Measurements from ENCODE around the gene RAD51C. TPM values are rescaled to one million over a fixed set of nuclear protein-coding genes. Genes with fewer than 3 reads are reported as not detected.
A peak's percentile ranks its signal among the peaks of the same experiment; 100 is the strongest.

Gene RAD51C
- total RNA-seq, 1 experiment from 2014 or later = 53.7 TPM

DNA sequence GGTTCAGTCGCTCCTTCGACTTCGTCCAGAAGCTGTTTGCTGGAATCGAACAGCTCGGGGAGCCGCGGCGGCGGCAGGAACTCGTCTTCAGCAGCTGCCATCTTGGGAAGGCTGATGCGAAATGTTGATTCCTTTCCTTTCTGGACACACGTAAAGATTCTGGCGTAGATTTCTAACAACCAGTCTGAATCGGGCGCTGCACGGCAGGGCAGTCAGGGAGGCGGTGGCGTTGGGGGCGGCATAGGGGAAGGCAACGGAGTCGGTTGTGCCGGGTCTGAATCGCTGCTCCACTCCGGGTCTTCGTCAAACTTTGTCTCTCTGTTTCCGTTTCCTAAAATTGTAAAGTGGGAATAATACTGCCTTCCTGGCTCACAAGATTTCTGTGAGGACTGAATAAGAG is 30.9 kb upstream of the RAD51C start:
- no peaks in the 10 kb centered on the region for H4K20me1 ChIP-seq (ENCODE audit: insufficient read depth, low read depth, low read length)
- H3K9ac ChIP-seq (ENCODE audit: low read length) = no peak overlapping the region
- H3K4me2 ChIP-seq (ENCODE audit: low read depth, low read length, poor library complexity, severe bottlenecking) = no peak overlapping the region
- no peaks in the 10 kb centered on the region for H3K9me2 ChIP-seq (replicated peaks; ENCODE audit: insufficient read depth, low read length)
- no peak overlapping the region for H3K27ac ChIP-seq (ENCODE audit: low read length)
- no peak for DNase-seq
- no peaks in the 10 kb centered on the region for H3K36me3 ChIP-seq (ENCODE audit: insufficient read depth, low read length)
- no peak overlapping the region for H2AFZ ChIP-seq (ENCODE audit: low read length)
- H3K27me3 ChIP-seq (ENCODE audit: low read length) = no peaks in the 10 kb centered on the region
- no peaks in the 10 kb centered on the region for H3K79me2 ChIP-seq (ENCODE audit: low read length)
- peaks cover 11% of the 10 kb centered on the region for H3K4me1 ChIP-seq (ENCODE audit: low read length)
- H3K9me3 ChIP-seq (ENCODE audit: low read length) = no peaks in the 10 kb centered on the region
- H3K4me3 ChIP-seq (ENCODE audit: low read length) = no peak overlapping the region

DNA sequence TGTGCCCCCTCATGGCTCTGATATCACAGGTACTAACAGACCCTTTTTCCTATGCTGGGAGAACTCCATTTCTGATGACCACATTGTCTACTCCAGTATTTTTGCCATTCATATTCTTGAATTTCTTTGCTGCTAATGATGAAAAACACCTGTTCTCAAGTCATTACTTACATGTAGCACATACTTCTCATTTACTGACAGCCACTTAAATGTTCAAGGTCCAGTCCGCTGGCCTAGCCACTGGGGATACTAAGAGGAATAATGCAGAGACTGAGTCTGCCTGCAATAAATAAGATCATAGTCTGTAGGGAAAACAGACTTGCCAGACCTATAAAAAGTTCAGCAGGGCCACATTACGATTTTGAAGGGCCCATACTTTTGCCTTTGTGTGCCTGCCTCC is 28.1 kb upstream of the RAD51C start:
- H3K9ac ChIP-seq (ENCODE audit: low read length) = no peak overlapping the region
- H3K36me3 ChIP-seq (ENCODE audit: insufficient read depth, low read length) = no peaks in the 10 kb centered on the region
- H3K4me1 ChIP-seq (ENCODE audit: low read length) = peaks cover 13% of the 10 kb centered on the region
- no peak overlapping the region for H3K27ac ChIP-seq (ENCODE audit: low read length)
- no peak overlapping the region for H2AFZ ChIP-seq (ENCODE audit: low read length)
- no peaks in the 10 kb centered on the region for H3K9me2 ChIP-seq (replicated peaks; ENCODE audit: insufficient read depth, low read length)
- no peaks in the 10 kb centered on the region for H3K9me3 ChIP-seq (ENCODE audit: low read length)
- no peaks in the 10 kb centered on the region for H3K27me3 ChIP-seq (ENCODE audit: low read length)
- H3K4me3 ChIP-seq (ENCODE audit: low read length) = no peak overlapping the region
- no peaks in the 10 kb centered on the region for H3K79me2 ChIP-seq (ENCODE audit: low read length)
- DNase-seq = no peak
- no peaks in the 10 kb centered on the region for H4K20me1 ChIP-seq (ENCODE audit: insufficient read depth, low read depth, low read length)
- H3K4me2 ChIP-seq (ENCODE audit: low read depth, low read length, poor library complexity, severe bottlenecking) = no peak overlapping the region

DNA sequence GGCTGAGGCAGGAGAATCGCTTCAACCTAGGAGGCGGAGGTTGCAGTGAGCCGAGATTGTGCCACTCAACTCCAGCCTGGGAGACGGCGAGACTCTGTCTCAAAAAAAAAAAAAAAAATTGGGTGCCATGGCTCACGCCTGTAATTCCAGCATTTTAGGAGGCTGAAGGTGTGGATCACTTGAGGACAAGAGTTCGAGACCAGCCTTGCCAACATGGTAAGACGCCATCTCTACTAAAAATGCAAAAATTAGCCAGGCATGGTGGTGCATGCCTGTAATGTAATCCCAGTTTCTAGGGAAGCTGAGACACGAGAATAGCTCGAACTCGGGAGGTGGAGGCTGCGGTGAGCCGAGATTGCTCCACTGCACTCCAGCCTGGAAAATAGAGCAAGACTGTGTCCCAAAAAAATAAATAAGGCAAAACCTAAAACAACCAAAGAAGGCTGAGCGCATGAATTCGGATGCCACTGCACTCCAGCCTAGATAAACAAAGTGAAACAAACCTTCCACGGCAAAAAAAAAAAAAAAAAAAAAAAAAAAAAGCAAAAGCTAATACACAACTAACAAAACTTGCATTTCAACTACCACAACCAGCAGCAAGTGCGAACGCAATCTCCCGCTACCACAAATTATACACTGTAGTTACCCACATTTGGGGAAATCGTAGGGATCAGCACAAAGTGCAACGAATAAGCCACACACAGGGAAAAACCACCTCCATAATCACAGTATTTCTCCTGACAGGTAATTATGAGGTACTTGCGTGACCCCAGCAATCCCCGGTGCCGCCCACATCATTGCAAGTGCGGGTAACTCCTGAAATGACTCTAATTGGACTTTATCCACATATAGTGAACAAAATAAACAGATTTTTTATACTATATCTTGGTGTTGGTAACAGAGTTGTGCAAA is 26.2 kb upstream of the RAD51C start:
- Histone ChIP-seq H4K20me1 (ENCODE audit: insufficient read depth, low read depth, low read length) (no peaks in the 10 kb centered on the region), H3K36me3 (ENCODE audit: insufficient read depth, low read length) (no peaks in the 10 kb centered on the region), H2AFZ (ENCODE audit: low read length) (peak overlapping the region; percentile 99), H3K27ac (ENCODE audit: low read length) (no peak overlapping the region), H3K4me3 (ENCODE audit: low read length) (peak overlapping the region; percentile 52), H3K9me3 (ENCODE audit: low read length) (no peaks in the 10 kb centered on the region), H3K79me2 (ENCODE audit: low read length) (no peaks in the 10 kb centered on the region), H3K9me2 (replicated peaks; ENCODE audit: insufficient read depth, low read length) (no peaks in the 10 kb centered on the region), H3K4me2 (ENCODE audit: low read depth, low read length, poor library complexity, severe bottlenecking) (peak overlapping the region; percentile 67), H3K4me1 (ENCODE audit: low read length) (peaks cover 10% of the 10 kb centered on the region), H3K27me3 (ENCODE audit: low read length) (no peaks in the 10 kb centered on the region), H3K9ac (ENCODE audit: low read length) (peak overlapping the region; percentile 52; the same call in 1 of the 2 replicates)
- DNase-seq = no peak

GRCh38 chr17:58666858-58667267 is 25.5 kb upstream of the RAD51C start:
- H3K4me1 ChIP-seq (ENCODE audit: low read length) = peaks cover 10% of the 10 kb centered on the region
- peak overlapping the region; percentile 52 for H3K4me3 ChIP-seq (ENCODE audit: low read length)
- no peaks in the 10 kb centered on the region for H3K79me2 ChIP-seq (ENCODE audit: low read length)
- H3K36me3 ChIP-seq (ENCODE audit: insufficient read depth, low read length) = no peaks in the 10 kb centered on the region
- H3K9ac ChIP-seq (ENCODE audit: low read length) = peak overlapping the region; percentile 52; the same call in 1 of the 2 replicates
- H3K27ac ChIP-seq (ENCODE audit: low read length) = no peak overlapping the region
- peak overlapping the region; percentile 67 for H3K4me2 ChIP-seq (ENCODE audit: low read depth, low read length, poor library complexity, severe bottlenecking)
- H3K9me3 ChIP-seq (ENCODE audit: low read length) = no peaks in the 10 kb centered on the region
- H3K9me2 ChIP-seq (replicated peaks; ENCODE audit: insufficient read depth, low read length) = no peaks in the 10 kb centered on the region
- peak overlapping the region; percentile 99 for H2AFZ ChIP-seq (ENCODE audit: low read length)
- DNase-seq = peak; percentile 85
- no peaks in the 10 kb centered on the region for H4K20me1 ChIP-seq (ENCODE audit: insufficient read depth, low read depth, low read length)
- no peaks in the 10 kb centered on the region for H3K27me3 ChIP-seq (ENCODE audit: low read length)

GRCh38 chr17:58667934-58668597 is 24.3 kb upstream of the RAD51C start:
- H3K9ac ChIP-seq (ENCODE audit: low read length) = no peak overlapping the region
- no peak overlapping the region for H3K4me3 ChIP-seq (ENCODE audit: low read length)
- H3K36me3 ChIP-seq (ENCODE audit: insufficient read depth, low read length) = no peaks in the 10 kb centered on the region
- H2AFZ ChIP-seq (ENCODE audit: low read length) = no peak overlapping the region
- H3K79me2 ChIP-seq (ENCODE audit: low read length) = no peaks in the 10 kb centered on the region
- no peaks in the 10 kb centered on the region for H3K9me3 ChIP-seq (ENCODE audit: low read length)
- no peak overlapping the region for H3K4me2 ChIP-seq (ENCODE audit: low read depth, low read length, poor library complexity, severe bottlenecking)
- no peaks in the 10 kb centered on the region for H3K27me3 ChIP-seq (ENCODE audit: low read length)
- no peak overlapping the region for H3K27ac ChIP-seq (ENCODE audit: low read length)
- no peaks in the 10 kb centered on the region for H4K20me1 ChIP-seq (ENCODE audit: insufficient read depth, low read depth, low read length)
- H3K4me1 ChIP-seq (ENCODE audit: low read length) = peaks cover 10% of the 10 kb centered on the region
- H3K9me2 ChIP-seq (replicated peaks; ENCODE audit: insufficient read depth, low read length) = no peaks in the 10 kb centered on the region
- no peak for DNase-seq

DNA sequence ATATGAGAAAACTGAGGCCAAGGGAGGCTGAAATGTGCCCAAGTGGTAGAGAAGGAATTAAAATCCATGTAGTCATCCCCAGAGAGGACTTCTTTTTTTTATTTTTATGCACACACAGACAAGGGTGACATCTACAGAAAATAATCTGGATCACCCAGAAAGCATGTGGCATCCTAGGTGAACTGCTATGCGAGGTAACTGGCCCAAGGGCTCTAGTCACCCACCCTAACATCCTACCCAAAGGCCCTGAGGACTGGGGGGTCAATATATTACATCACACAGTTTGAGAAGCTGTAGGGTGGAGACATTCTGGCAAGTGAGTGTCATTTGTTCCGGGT is 23.8 kb upstream of the RAD51C start:
- no peak overlapping the region for H3K4me3 ChIP-seq (ENCODE audit: low read length)
- H3K79me2 ChIP-seq (ENCODE audit: low read length) = no peaks in the 10 kb centered on the region
- no peaks in the 10 kb centered on the region for H3K27me3 ChIP-seq (ENCODE audit: low read length)
- no peak overlapping the region for H2AFZ ChIP-seq (ENCODE audit: low read length)
- DNase-seq = no peak
- no peaks in the 10 kb centered on the region for H4K20me1 ChIP-seq (ENCODE audit: insufficient read depth, low read depth, low read length)
- no peak overlapping the region for H3K27ac ChIP-seq (ENCODE audit: low read length)
- H3K9me3 ChIP-seq (ENCODE audit: low read length) = no peaks in the 10 kb centered on the region
- no peak overlapping the region for H3K4me2 ChIP-seq (ENCODE audit: low read depth, low read length, poor library complexity, severe bottlenecking)
- peaks cover 10% of the 10 kb centered on the region for H3K4me1 ChIP-seq (ENCODE audit: low read length)
- no peaks in the 10 kb centered on the region for H3K36me3 ChIP-seq (ENCODE audit: insufficient read depth, low read length)
- no peak overlapping the region for H3K9ac ChIP-seq (ENCODE audit: low read length)
- H3K9me2 ChIP-seq (replicated peaks; ENCODE audit: insufficient read depth, low read length) = no peaks in the 10 kb centered on the region

GRCh38 chr17:58669853-58670252 is 22.5 kb upstream of the RAD51C start:
- H2AFZ ChIP-seq (ENCODE audit: low read length) = no peak overlapping the region
- no peak overlapping the region for H3K27ac ChIP-seq (ENCODE audit: low read length)
- DNase-seq = no peak
- H3K27me3 ChIP-seq (ENCODE audit: low read length) = no peaks in the 10 kb centered on the region
- H3K9me2 ChIP-seq (replicated peaks; ENCODE audit: insufficient read depth, low read length) = no peaks in the 10 kb centered on the region
- no peak overlapping the region for H3K9ac ChIP-seq (ENCODE audit: low read length)
- H3K4me1 ChIP-seq (ENCODE audit: low read length) = peaks cover 10% of the 10 kb centered on the region
- no peaks in the 10 kb centered on the region for H3K79me2 ChIP-seq (ENCODE audit: low read length)
- H4K20me1 ChIP-seq (ENCODE audit: insufficient read depth, low read depth, low read length) = no peaks in the 10 kb centered on the region
- no peak overlapping the region for H3K4me3 ChIP-seq (ENCODE audit: low read length)
- H3K9me3 ChIP-seq (ENCODE audit: low read length) = no peaks in the 10 kb centered on the region
- H3K4me2 ChIP-seq (ENCODE audit: low read depth, low read length, poor library complexity, severe bottlenecking) = no peak overlapping the region
- no peaks in the 10 kb centered on the region for H3K36me3 ChIP-seq (ENCODE audit: insufficient read depth, low read length)

DNA sequence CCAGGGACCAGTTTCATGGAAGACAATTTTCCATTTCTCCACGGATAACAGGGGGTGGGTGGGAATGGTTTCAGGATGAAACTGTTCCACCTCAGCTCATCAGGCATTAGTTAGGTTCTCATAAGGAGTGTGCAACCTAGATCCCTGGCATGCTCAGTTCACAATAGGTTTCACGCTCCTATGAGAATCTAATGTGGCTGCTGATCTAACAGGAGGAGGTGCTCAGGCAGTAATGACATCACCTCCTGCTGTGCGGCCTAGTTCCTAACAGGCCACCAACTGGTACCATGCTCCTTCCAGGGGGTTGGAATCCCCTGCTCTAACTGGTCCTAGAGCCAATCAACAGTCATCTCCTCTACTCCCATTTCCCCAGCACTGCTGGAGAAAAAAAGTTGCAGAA is 20.4 kb upstream of the RAD51C start:
- Histone ChIP-seq H3K27me3 (ENCODE audit: low read length) (no peaks in the 10 kb centered on the region), H3K4me3 (ENCODE audit: low read length) (no peak overlapping the region), H3K9ac (ENCODE audit: low read length) (no peak overlapping the region), H3K4me2 (ENCODE audit: low read depth, low read length, poor library complexity, severe bottlenecking) (no peak overlapping the region), H3K9me2 (replicated peaks; ENCODE audit: insufficient read depth, low read length) (no peaks in the 10 kb centered on the region), H4K20me1 (ENCODE audit: insufficient read depth, low read depth, low read length) (no peaks in the 10 kb centered on the region), H3K36me3 (ENCODE audit: insufficient read depth, low read length) (no peaks in the 10 kb centered on the region), H2AFZ (ENCODE audit: low read length) (no peak overlapping the region), H3K79me2 (ENCODE audit: low read length) (no peaks in the 10 kb centered on the region), H3K4me1 (ENCODE audit: low read length) (peaks cover 2% of the 10 kb centered on the region), H3K9me3 (ENCODE audit: low read length) (no peaks in the 10 kb centered on the region), H3K27ac (ENCODE audit: low read length) (no peak overlapping the region)
- no peak for DNase-seq
